WTC11 (cell line): ENCODE data around the gene MARK2. TPM values are rescaled to one million over a fixed set of nuclear protein-coding genes. Genes with fewer than 3 reads are reported as not detected.
A peak's percentile ranks its signal among the peaks of the same experiment; 100 is the strongest.

Source experiments
- ATAC-seq: fragments of 200-7000 bp; cut with Tn5 transposase; 2 replicates; pipeline ENCODE4 v1.10.0; 2021; ENCODE audit warnings: mild to moderate bottlenecking, moderate library complexity
- CTCF ChIA-PET: fragments of 300-600 bp; sonication (Branson Sonifier 250); formaldehyde crosslinking; loops from one replicate; lab custom pipeline; 2021; ENCODE audit warnings: antibody characterized with exemption; lab: Charles Lee
- POLR2A ChIA-PET: fragments of 350-600 bp; sonication (Branson Sonifier 250); formaldehyde crosslinking; loops from one replicate; lab custom pipeline; 2021; ENCODE audit warnings: antibody characterized with exemption; lab: Charles Lee
- DNase-seq: peaks from one replicate; pipeline ENCODE4 v3.0.0; 2021; ENCODE audit warnings: low spot score
- H3K27ac Mint-ChIP-seq: 2 replicates; pipeline ENCODE4 v1.8.0; 2021; ENCODE audit warnings: mixed read lengths
- H3K27me3 Mint-ChIP-seq: 2 replicates; pipeline ENCODE4 v1.8.0; 2021; ENCODE audit warnings: low read depth, mild to moderate bottlenecking, moderate library complexity, mixed read lengths
- H3K36me3 Mint-ChIP-seq: 2 replicates; pipeline ENCODE4 v1.8.0; 2021; ENCODE audit warnings: mixed read lengths
- H3K4me1 Mint-ChIP-seq: 2 replicates; pipeline ENCODE4 v1.8.0; 2022; ENCODE audit warnings: mixed read lengths
- H3K4me3 Mint-ChIP-seq: 2 replicates; pipeline ENCODE4 v1.8.0; 2021; ENCODE audit warnings: mild to moderate bottlenecking, moderate library complexity, mixed read lengths
- H3K9me3 Mint-ChIP-seq: 2 replicates; pipeline ENCODE4 v1.8.0; 2021; ENCODE audit warnings: mixed read lengths
- AR ChIP-seq: fragments of 250-450 bp; sonication (Bioruptor Pico); IDR thresholded peaks from 2 replicates; pipeline ENCODE4 v1.9.0; 2021; ENCODE audit warnings: mild to moderate bottlenecking
- ATF1 ChIP-seq: sonication (generic); formaldehyde crosslinking; IDR thresholded peaks from 2 replicates; pipeline ENCODE4 v1.8.1; 2023; ENCODE audit warnings: mild to moderate bottlenecking, moderate library complexity, missing genetic modification reagents
- CDX4 ChIP-seq: fragments of 250-450 bp; sonication (Bioruptor Pico); IDR thresholded peaks from 2 replicates; pipeline ENCODE4 v1.9.0; 2021; ENCODE audit warnings: moderate library complexity, mild to moderate bottlenecking, inconsistent platforms, borderline replicate concordance
- E2F4 ChIP-seq: sonication (generic); formaldehyde crosslinking; IDR thresholded peaks from 2 replicates; pipeline ENCODE4 v1.8.1; 2022; ENCODE audit warnings: low read depth, mild to moderate bottlenecking, moderate library complexity, missing genetic modification reagents, borderline replicate concordance
- E2F5 ChIP-seq: sonication (generic); formaldehyde crosslinking; IDR thresholded peaks from 2 replicates; pipeline ENCODE4 v1.8.1; 2022; ENCODE audit warnings: mild to moderate bottlenecking, moderate library complexity, missing genetic modification reagents
- FOXJ3 ChIP-seq: sonication (generic); formaldehyde crosslinking; IDR thresholded peaks from 2 replicates; pipeline ENCODE4 v1.9.0; 2021; ENCODE audit warnings: missing genetic modification reagents, mild to moderate bottlenecking, borderline replicate concordance
- GRHL2 ChIP-seq: fragments of 250-450 bp; sonication (Bioruptor Pico); IDR thresholded peaks from 2 replicates; pipeline ENCODE4 v1.8.0; 2022; ENCODE audit warnings: mild to moderate bottlenecking, moderate library complexity; ENCODE audit not compliant: insufficient replicate concordance, severe bottlenecking
- KAT7 ChIP-seq: sonication (generic); formaldehyde crosslinking; IDR thresholded peaks from 2 replicates; pipeline ENCODE4 v1.8.1; 2023; ENCODE audit warnings: missing genetic modification reagents, mild to moderate bottlenecking, borderline replicate concordance
- RELA ChIP-seq: sonication (generic); formaldehyde crosslinking; IDR thresholded peaks from 2 replicates; pipeline ENCODE4 v1.8.1; 2022; ENCODE audit warnings: missing genetic modification reagents, mild to moderate bottlenecking, borderline replicate concordance
- SOX15 ChIP-seq: fragments of 250-450 bp; sonication (Bioruptor Pico); IDR thresholded peaks from 2 replicates; pipeline ENCODE4 v1.9.0; 2021; ENCODE audit warnings: mild to moderate bottlenecking
- SP1 ChIP-seq: sonication (generic); formaldehyde crosslinking; conservative IDR thresholded peaks from 2 replicates; pipeline ENCODE4 v1.8.1; 2022; ENCODE audit warnings: missing genetic modification reagents
- ZMAT4 ChIP-seq: fragments of 250-450 bp; sonication (Bioruptor Pico); IDR thresholded peaks from 2 replicates; pipeline ENCODE4 v1.9.0; 2021; ENCODE audit warnings: mild to moderate bottlenecking
- ZNF425 ChIP-seq: fragments of 250-450 bp; sonication (Bioruptor Pico); conservative IDR thresholded peaks from 2 replicates; pipeline ENCODE4 v1.9.0; 2021; ENCODE audit warnings: mild to moderate bottlenecking
- ZNF512 ChIP-seq: sonication (generic); formaldehyde crosslinking; IDR thresholded peaks from 2 replicates; pipeline ENCODE4 v1.8.1; 2022; ENCODE audit warnings: missing genetic modification reagents, borderline replicate concordance
- ZNF532 ChIP-seq: fragments of 250-450 bp; sonication (Bioruptor Pico); IDR thresholded peaks from 2 replicates; pipeline ENCODE4 v1.9.0; 2021; ENCODE audit warnings: mild to moderate bottlenecking, borderline replicate concordance
- total RNA-seq: library from RNA; stranded (reverse); gene quantifications from 3 replicates; pipeline ENCODE4 v1.2.3, GENCODE V29; 2021

Gene MARK2
- total RNA-seq, 1 experiment from 2014 or later, result 57.4 TPM

- no peak for TF ChIP-seq FOXJ3
- TF ChIP-seq E2F5 (CRISPR knock-in tag), result no peak
- no peak for TF ChIP-seq GRHL2
- no peak for TF ChIP-seq AR (CRISPR knock-in tag)
Observed at GRCh38 chr11:63834535-63835157, 4.3 kb upstream of the MARK2 start (continued).

- Mint-ChIP-seq H3K27ac (peak overlapping the region; percentile 3; the same call in 1 of the 2 replicates), H3K4me3 (no peak overlapping the region), H3K27me3 (no peaks in the 10 kb centered on the region; the same call in 1 of the 2 replicates), H3K9me3 (no peaks in the 10 kb centered on the region), H3K36me3 (no peaks in the 10 kb centered on the region), H3K4me1 (peaks cover 46% of the 10 kb centered on the region)
- DNase-seq (no peak), ATAC-seq (no peak)
- ChIA-PET POLR2A (no interaction called here), CTCF (interaction anchor here (0.8 to 1.3 kb wide), 6 partner anchors 72 to 166 kb away, joined by 3 to 4 read pairs (median 3); no protein-coding TSS in a partner anchor)
- TF ChIP-seq ZNF425 (no peak), CDX4 (CRISPR knock-in tag) (no peak), ZNF512 (CRISPR knock-in tag) (no peak), E2F4 (CRISPR knock-in tag) (no peak), SOX15 (CRISPR knock-in tag) (no peak), RELA (CRISPR knock-in tag) (no peak), ZNF532 (CRISPR knock-in tag) (no peak), KAT7 (CRISPR knock-in tag) (no peak), SP1 (CRISPR knock-in tag) (no peak), ATF1 (no peak), ZMAT4 (CRISPR knock-in tag) (no peak)
Observed at GRCh38 chr11:63835158-63835545, 3.8 kb upstream of the MARK2 start.
